22Rv1 (cell line): ENCODE results near the gene GSTA2.
"Not testable (repeated sequence)": the region's sequence is repeated elsewhere in the genome, so short reads cannot be mapped to it uniquely, and the experiment has no call there.

Experiments used
- CTCF ChIP-seq: fragments of 450-650 bp; IDR thresholded peaks from 2 replicates; pipeline ENCODE4 v1.5.1; 2017; ENCODE audit warnings: mild to moderate bottlenecking
- ZFX ChIP-seq: fragments of 450-650 bp; IDR thresholded peaks from 2 replicates; pipeline ENCODE4 v1.6.1; 2017; ENCODE audit warnings: antibody characterized with exemption, borderline replicate concordance

DNA sequence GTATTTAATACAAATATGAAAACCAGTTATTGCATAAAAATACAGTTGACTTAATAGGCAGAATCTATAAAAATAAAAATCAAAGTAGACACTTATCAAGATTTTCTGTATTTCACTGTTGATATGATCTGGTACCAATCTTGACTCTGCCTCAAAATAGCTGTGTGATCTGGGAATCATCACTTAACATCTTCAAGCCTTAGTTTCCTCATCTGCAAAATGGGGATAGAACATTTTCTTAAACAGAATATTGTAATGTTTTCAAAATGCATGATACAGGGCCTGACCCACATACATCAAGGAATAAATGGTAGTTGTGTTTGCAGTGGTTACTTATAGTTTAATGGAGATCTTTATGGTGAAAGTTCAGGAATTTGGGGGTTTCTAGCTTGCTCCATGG lies 18.9 kb upstream of the GSTA2 start:
- TF ChIP-seq CTCF, ZFX: not testable (repeated sequence)
